ENCODE data around the gene LAPTM5. TPM values are rescaled to one million over a fixed set of nuclear protein-coding genes. Genes with fewer than 3 reads are reported as not detected.

Gene LAPTM5
- total and polyA plus RNA-seq, 2 of the 8 experiments (the other 6 are each of a cell fraction or from before 2014, with no cell fraction given), result 0.37 to 1.4 TPM

GRCh38 chr1:30787856-30788495, 30.4 kb upstream of the LAPTM5 start:
- H3K27ac ChIP-seq (ENCODE audit: low read depth, low read length), result no peak overlapping the region
- peak overlapping the region; percentile 19; the same call in 1 of the 2 replicates for H3K18ac ChIP-seq (ENCODE audit: extremely low read depth, low read length)
- no peak overlapping the region for H3K4me2 ChIP-seq (ENCODE audit: insufficient read depth in 1 of 2, low read depth in 2 of 2, low read length in 2 of 2)
- H3K23me2 ChIP-seq (ENCODE audit: low read depth, low read length), result no peaks in the 10 kb centered on the region
- H3K79me2 ChIP-seq (ENCODE audit: control insufficient read depth in 1 of 2, insufficient read depth in 2 of 2, low read length in 2 of 2), result no peaks in the 10 kb centered on the region
- H3K4me3 ChIP-seq (ENCODE audit: extremely low read depth in 1 of 4, insufficient read depth in 2 of 4, low read depth in 3 of 4, low read length in 4 of 4), result no peak overlapping the region
- no peak overlapping the region for H4K8ac ChIP-seq (ENCODE audit: extremely low read depth, insufficient read depth, low read length)
- H3K4ac ChIP-seq (replicated peaks; ENCODE audit: insufficient read length, low read depth, low read length), result no peak overlapping the region
- no peaks in the 10 kb centered on the region; a peak in 1 of 7 replicates for H3K27me3 ChIP-seq (replicated peaks in 1 of 4; ENCODE audit: control insufficient read depth in 3 of 4, extremely low read depth in 1 of 4, insufficient read depth in 3 of 4, low read length in 3 of 4)
- no peaks in the 10 kb centered on the region for H3K79me1 ChIP-seq (ENCODE audit: low read depth, low read length)
- no peak overlapping the region for H3K23ac ChIP-seq (ENCODE audit: insufficient read length)
- H2BK20ac ChIP-seq (ENCODE audit: low read length), result no peak overlapping the region
- 0 out of 2 replicates have a peak overlapping the region, but pooled peaks have one; percentile 27 for H2BK12ac ChIP-seq (ENCODE audit: low read depth, low read length)
- no peaks in the 10 kb centered on the region for H3K36me3 ChIP-seq (ENCODE audit: control insufficient read depth in 2 of 4, insufficient read depth in 4 of 4, low read length in 3 of 4)
- no peak for FAIRE-seq
- ChIA-PET POLR2A (ENCODE audit: partially characterized antibody) (interaction anchor here (0.8 to 1.0 kb wide), 2 partner anchors 13 to 141 kb away, joined by 3 read pairs; no protein-coding TSS in a partner anchor), CTCF (ENCODE audit: partially characterized antibody) (interaction anchor here (17.9 to 51.2 kb wide), 3 partner anchors 15 to 133 kb away, joined by 329 to 1640 read pairs (median 1519); partner anchors contain the start of genes LAPTM5, MATN1 and SDC3)
- peak overlapping the region; percentile 38 for H3K14ac ChIP-seq (ENCODE audit: insufficient read length)
- H3K9me3 ChIP-seq (ENCODE audit: insufficient read depth in 2 of 2, low read depth in 1 of 2, low read length in 1 of 2), result no peaks in the 10 kb centered on the region
- no peak overlapping the region for H4K5ac ChIP-seq (ENCODE audit: insufficient read length, low read depth, low read length)
- no peak for TF ChIP-seq SIRT6 (IDR thresholded peaks at IDR 0.05; ENCODE audit: low read length)
- 91% methylated on average over 21 of the region's 21 CpGs; no CpG with 5 or more reads in 1 of the 2 experiments for WGBS, 2 experiments (ENCODE audit: extremely low coverage in 1 of 2, insufficient coverage in 1 of 2, insufficient read length in 1 of 2, insufficient replicate concordance in 2 of 2, low coverage in 1 of 2, low lambda C conversion rate in 2 of 2, missing lambda C conversion rate in 1 of 2)
- H2BK15ac ChIP-seq (ENCODE audit: low read length), result 0 out of 2 replicates have a peak overlapping the region, but pooled peaks have one; percentile 72
- H2AK5ac ChIP-seq (ENCODE audit: low read depth, low read length), result no peak overlapping the region
- no peaks in the 10 kb centered on the region; a peak in 1 of 7 replicates for H3K4me1 ChIP-seq (replicated peaks in 1 of 4; ENCODE audit: control insufficient read depth in 3 of 4, insufficient read depth in 4 of 4, low read length in 3 of 4)
- H3K56ac ChIP-seq (replicated peaks; ENCODE audit: insufficient read length, low read depth, low read length), result no peak overlapping the region
- H2BK5ac ChIP-seq (ENCODE audit: low read depth, low read length), result no peak overlapping the region
- no peak for DNase-seq (ENCODE audit: low read depth in 1 of 2, low spot score in 2 of 2)
- H2BK120ac ChIP-seq (replicated peaks; ENCODE audit: low read depth, low read length), result no peak overlapping the region
- H3K9ac ChIP-seq (replicated peaks in 1 of 4; ENCODE audit: extremely low read depth in 1 of 4, low read depth in 3 of 4, low read length in 3 of 4), result no peak overlapping the region
- no peak overlapping the region; the same call in 1 of the 2 replicates for H2AFZ ChIP-seq (ENCODE audit: low read length)
- no peak overlapping the region for H4K91ac ChIP-seq (replicated peaks; ENCODE audit: insufficient read length, low read length)
- H4K20me1 ChIP-seq (replicated peaks in 1 of 2; ENCODE audit: control insufficient read depth in 1 of 2, insufficient read depth in 2 of 2, low read length in 2 of 2), result no peaks in the 10 kb centered on the region
